ENCODE measurements around the gene PARD3.

Gene PARD3

GRCh38 chr10:34187201-34187600 lies 627.9 kb downstream of the PARD3 start:
- H3K4me1 ChIP-seq (ENCODE audit: control insufficient read depth in 1 of 2, insufficient read depth in 2 of 2, low read length in 2 of 2), result peaks cover 0 to 13% of the 10 kb centered on the region in 2 experiments
- no peak overlapping the region for H3K9ac ChIP-seq (ENCODE audit: low read length)
- H2BK5ac ChIP-seq (ENCODE audit: low read depth, low read length, poor library complexity), result no peak overlapping the region
- no peak overlapping the region for H3K4me3 ChIP-seq (ENCODE audit: low read depth, low read length)
- no peak overlapping the region for H3K4ac ChIP-seq (ENCODE audit: low read depth, low read length)
- no peak overlapping the region for H4K91ac ChIP-seq (ENCODE audit: low read depth, low read length)
- no peak overlapping the region for H3K18ac ChIP-seq (ENCODE audit: low read length)
- no peak overlapping the region for H3K4me2 ChIP-seq (ENCODE audit: low read length)
- DNase-seq, result no peak
- H4K12ac ChIP-seq (ENCODE audit: low read depth, low read length), result no peak overlapping the region
- no peaks in the 10 kb centered on the region for H3K27me3 ChIP-seq (ENCODE audit: insufficient read depth, low read length)
- no peak overlapping the region for H3K14ac ChIP-seq (ENCODE audit: low read length)
- no peaks in the 10 kb centered on the region for H3K79me1 ChIP-seq (ENCODE audit: low read length)
- H2BK12ac ChIP-seq (ENCODE audit: low read length), result no peak overlapping the region
- no peaks in the 10 kb centered on the region for H3K9me3 ChIP-seq (ENCODE audit: insufficient read depth, low read depth, low read length)
- no peak overlapping the region for H4K8ac ChIP-seq (ENCODE audit: low read depth, low read length)
- H2BK120ac ChIP-seq (ENCODE audit: insufficient read depth, low read length, poor library complexity), result no peak overlapping the region
- no peaks in the 10 kb centered on the region for H3K36me3 ChIP-seq (ENCODE audit: control insufficient read depth in 1 of 2, insufficient read depth in 2 of 2, low read length in 2 of 2)
- WGBS (ENCODE audit: extremely low coverage, insufficient coverage, insufficient read length), result no CpG with 5 or more reads among the region's 1 CpG
- no peaks in the 10 kb centered on the region for H3K79me2 ChIP-seq (ENCODE audit: control insufficient read depth, insufficient read depth, low read length, poor library complexity)
- no peak overlapping the region for H3K23ac ChIP-seq (ENCODE audit: low read length)
- H3K27ac ChIP-seq (ENCODE audit: low read depth, low read length), result no peak overlapping the region
- no peak overlapping the region for H2AFZ ChIP-seq (ENCODE audit: insufficient read depth, low read length, poor library complexity)
- no peak overlapping the region for H2AK5ac ChIP-seq (ENCODE audit: low read length)

GRCh38 chr10:34186745-34187144 lies 628.4 kb downstream of the PARD3 start:
- no peak overlapping the region for H2AK5ac ChIP-seq (ENCODE audit: low read length)
- H3K4me2 ChIP-seq (ENCODE audit: low read length), result no peak overlapping the region
- no peaks in the 10 kb centered on the region for H3K27me3 ChIP-seq (ENCODE audit: insufficient read depth, low read length)
- no CpG with 5 or more reads among the region's 3 CpGs for WGBS (ENCODE audit: extremely low coverage, insufficient coverage, insufficient read length)
- no peak overlapping the region for H3K27ac ChIP-seq (ENCODE audit: low read depth, low read length)
- H3K9me3 ChIP-seq (ENCODE audit: insufficient read depth, low read depth, low read length), result no peaks in the 10 kb centered on the region
- no peak overlapping the region for H3K18ac ChIP-seq (ENCODE audit: low read length)
- H3K4me1 ChIP-seq (ENCODE audit: control insufficient read depth in 1 of 2, insufficient read depth in 2 of 2, low read length in 2 of 2), result peaks cover 0 to 13% of the 10 kb centered on the region in 2 experiments
- no peak for DNase-seq
- H4K12ac ChIP-seq (ENCODE audit: low read depth, low read length), result no peak overlapping the region
- H2BK120ac ChIP-seq (ENCODE audit: insufficient read depth, low read length, poor library complexity), result no peak overlapping the region
- H3K23ac ChIP-seq (ENCODE audit: low read length), result no peak overlapping the region
- H2BK12ac ChIP-seq (ENCODE audit: low read length), result no peak overlapping the region
- H3K79me1 ChIP-seq (ENCODE audit: low read length), result no peaks in the 10 kb centered on the region
- no peaks in the 10 kb centered on the region for H3K36me3 ChIP-seq (ENCODE audit: control insufficient read depth in 1 of 2, insufficient read depth in 2 of 2, low read length in 2 of 2)
- no peaks in the 10 kb centered on the region for H3K79me2 ChIP-seq (ENCODE audit: control insufficient read depth, insufficient read depth, low read length, poor library complexity)
- H3K4ac ChIP-seq (ENCODE audit: low read depth, low read length), result no peak overlapping the region
- no peak overlapping the region for H3K9ac ChIP-seq (ENCODE audit: low read length)
- no peak overlapping the region for H3K14ac ChIP-seq (ENCODE audit: low read length)
- H2AFZ ChIP-seq (ENCODE audit: insufficient read depth, low read length, poor library complexity), result no peak overlapping the region
- H4K8ac ChIP-seq (ENCODE audit: low read depth, low read length), result no peak overlapping the region
- H2BK5ac ChIP-seq (ENCODE audit: low read depth, low read length, poor library complexity), result no peak overlapping the region
- H3K4me3 ChIP-seq (ENCODE audit: low read depth, low read length), result no peak overlapping the region
- H4K91ac ChIP-seq (ENCODE audit: low read depth, low read length), result no peak overlapping the region

GRCh38 chr10:34185998-34186397 lies 629.1 kb downstream of the PARD3 start:
- Histone ChIP-seq H2BK5ac (ENCODE audit: low read depth, low read length, poor library complexity) (no peak overlapping the region), H3K4me2 (ENCODE audit: low read length) (no peak overlapping the region), H3K4me1 (ENCODE audit: control insufficient read depth in 1 of 2, insufficient read depth in 2 of 2, low read length in 2 of 2) (peaks cover 0 to 13% of the 10 kb centered on the region in 2 experiments), H3K27me3 (ENCODE audit: insufficient read depth, low read length) (no peaks in the 10 kb centered on the region), H3K18ac (ENCODE audit: low read length) (no peak overlapping the region), H3K14ac (ENCODE audit: low read length) (no peak overlapping the region), H3K36me3 (ENCODE audit: control insufficient read depth in 1 of 2, insufficient read depth in 2 of 2, low read length in 2 of 2) (no peaks in the 10 kb centered on the region), H3K79me2 (ENCODE audit: control insufficient read depth, insufficient read depth, low read length, poor library complexity) (no peaks in the 10 kb centered on the region), H3K4ac (ENCODE audit: low read depth, low read length) (no peak overlapping the region), H2BK120ac (ENCODE audit: insufficient read depth, low read length, poor library complexity) (no peak overlapping the region), H2BK12ac (ENCODE audit: low read length) (no peak overlapping the region), H3K9ac (ENCODE audit: low read length) (no peak overlapping the region), H4K91ac (ENCODE audit: low read depth, low read length) (no peak overlapping the region), H3K23ac (ENCODE audit: low read length) (no peak overlapping the region), H2AFZ (ENCODE audit: insufficient read depth, low read length, poor library complexity) (no peak overlapping the region), H3K79me1 (ENCODE audit: low read length) (no peaks in the 10 kb centered on the region), H3K4me3 (ENCODE audit: low read depth, low read length) (no peak overlapping the region), H2AK5ac (ENCODE audit: low read length) (no peak overlapping the region), H3K9me3 (ENCODE audit: insufficient read depth, low read depth, low read length) (no peaks in the 10 kb centered on the region), H4K12ac (ENCODE audit: low read depth, low read length) (no peak overlapping the region), H3K27ac (ENCODE audit: low read depth, low read length) (no peak overlapping the region), H4K8ac (ENCODE audit: low read depth, low read length) (no peak overlapping the region)
- no CpG with 5 or more reads among the region's 7 CpGs for WGBS (ENCODE audit: extremely low coverage, insufficient coverage, insufficient read length)
- no peak for DNase-seq

GRCh38 chr10:34184939-34185386 lies 630.1 kb downstream of the PARD3 start:
- H2BK12ac ChIP-seq (ENCODE audit: low read length), result no peak overlapping the region
- H3K4me1 ChIP-seq (ENCODE audit: control insufficient read depth in 1 of 2, insufficient read depth in 2 of 2, low read length in 2 of 2), result peaks cover 0 to 9% of the 10 kb centered on the region in 2 experiments
- DNase-seq, result no peak
- no peak overlapping the region for H2AFZ ChIP-seq (ENCODE audit: insufficient read depth, low read length, poor library complexity)
- H3K4me3 ChIP-seq (ENCODE audit: low read depth, low read length), result no peak overlapping the region
- H3K27ac ChIP-seq (ENCODE audit: low read depth, low read length), result no peak overlapping the region
- H3K9ac ChIP-seq (ENCODE audit: low read length), result no peak overlapping the region
- H2BK5ac ChIP-seq (ENCODE audit: low read depth, low read length, poor library complexity), result no peak overlapping the region
- no peak overlapping the region for H3K14ac ChIP-seq (ENCODE audit: low read length)
- H2AK5ac ChIP-seq (ENCODE audit: low read length), result no peak overlapping the region
- H4K91ac ChIP-seq (ENCODE audit: low read depth, low read length), result no peak overlapping the region
- no peaks in the 10 kb centered on the region for H3K79me2 ChIP-seq (ENCODE audit: control insufficient read depth, insufficient read depth, low read length, poor library complexity)
- no peaks in the 10 kb centered on the region for H3K9me3 ChIP-seq (ENCODE audit: insufficient read depth, low read depth, low read length)
- no peak overlapping the region for H3K23ac ChIP-seq (ENCODE audit: low read length)
- H4K8ac ChIP-seq (ENCODE audit: low read depth, low read length), result no peak overlapping the region
- H2BK120ac ChIP-seq (ENCODE audit: insufficient read depth, low read length, poor library complexity), result no peak overlapping the region
- H3K4ac ChIP-seq (ENCODE audit: low read depth, low read length), result no peak overlapping the region
- no CpG with 5 or more reads among the region's 1 CpG for WGBS (ENCODE audit: extremely low coverage, insufficient coverage, insufficient read length)
- no peaks in the 10 kb centered on the region for H3K36me3 ChIP-seq (ENCODE audit: control insufficient read depth in 1 of 2, insufficient read depth in 2 of 2, low read length in 2 of 2)
- no peak overlapping the region for H3K4me2 ChIP-seq (ENCODE audit: low read length)
- no peak overlapping the region for H4K12ac ChIP-seq (ENCODE audit: low read depth, low read length)
- H3K18ac ChIP-seq (ENCODE audit: low read length), result no peak overlapping the region
- H3K79me1 ChIP-seq (ENCODE audit: low read length), result no peaks in the 10 kb centered on the region
- H3K27me3 ChIP-seq (ENCODE audit: insufficient read depth, low read length), result no peaks in the 10 kb centered on the region

Measured in trophoblast cell (in vitro differentiated cells and primary cell).